Measurements from ENCODE around the gene USP17L29. TPM values are rescaled to one million over a fixed set of nuclear protein-coding genes. Genes with fewer than 3 reads are reported as not detected.
"Not testable (repeated sequence)": the region's sequence is repeated elsewhere in the genome, so short reads cannot be mapped to it uniquely, and the experiment has no call there.

Gene USP17L29
- total RNA-seq, 5 donors from 2014 or later (not counting 1 experiment from before 2014, with no cell fraction given): not detected

DNA sequence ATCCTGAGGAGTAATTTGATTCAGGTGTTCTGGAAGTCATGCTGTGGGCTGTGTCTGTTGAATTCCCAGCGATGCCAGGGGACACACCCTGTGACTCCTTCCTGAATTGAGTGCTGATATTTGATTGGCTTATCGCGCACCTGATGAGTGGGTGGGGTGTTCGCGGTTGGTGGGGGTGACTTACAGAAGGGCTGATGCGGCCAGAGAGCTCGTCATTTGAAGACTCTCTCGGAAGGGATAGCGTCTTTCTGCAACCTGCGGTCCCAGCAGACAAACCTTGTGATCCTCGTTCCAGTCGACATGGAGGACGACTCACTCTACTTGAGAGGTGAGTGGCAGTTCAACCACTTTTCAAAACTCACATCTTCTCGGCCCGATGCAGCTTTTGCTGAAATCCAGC, 9.6 kb upstream of the USP17L29 start, which contains the start of gene USP17L27:
USP17L27 (plus strand) TSS at position 301 of the 400 bp plus-strand sequence; CDS start at position 301, 0 bp downstream.
- H3K9me3 Mint-ChIP-seq; H3K4me3 Mint-ChIP-seq; H3K27me3 ChIP-seq (replicated peaks in 1 of 2; ENCODE audit: control insufficient read depth in 2 of 2, extremely low read depth in 1 of 2, insufficient read depth in 2 of 2, low read length in 1 of 2); H3K9me3 ChIP-seq; H3K36me3 Mint-ChIP-seq; H3K36me3 ChIP-seq (ENCODE audit: control insufficient read depth in 2 of 2, extremely low read depth in 1 of 2, insufficient read depth in 1 of 2, low read length in 1 of 2); H3K27ac Mint-ChIP-seq; H3K4me1 ChIP-seq (ENCODE audit: control insufficient read depth in 1 of 2, extremely low read depth in 1 of 2, insufficient read depth in 2 of 2, low read length in 2 of 2); DNase-seq; H3K4me1 Mint-ChIP-seq; POLR2A ChIA-PET; H3K27ac ChIP-seq (ENCODE audit: low read length); H3K4me3 ChIP-seq (ENCODE audit: control insufficient read depth in 1 of 2, extremely low read depth in 1 of 2, low read length in 1 of 2); CTCF ChIA-PET; ATAC-seq (replicated peaks in 1 of 4); H3K27me3 Mint-ChIP-seq: not testable (repeated sequence)
- no CpG with 5 or more reads among the region's 15 CpGs for WGBS (ENCODE audit: insufficient coverage)

DNA sequence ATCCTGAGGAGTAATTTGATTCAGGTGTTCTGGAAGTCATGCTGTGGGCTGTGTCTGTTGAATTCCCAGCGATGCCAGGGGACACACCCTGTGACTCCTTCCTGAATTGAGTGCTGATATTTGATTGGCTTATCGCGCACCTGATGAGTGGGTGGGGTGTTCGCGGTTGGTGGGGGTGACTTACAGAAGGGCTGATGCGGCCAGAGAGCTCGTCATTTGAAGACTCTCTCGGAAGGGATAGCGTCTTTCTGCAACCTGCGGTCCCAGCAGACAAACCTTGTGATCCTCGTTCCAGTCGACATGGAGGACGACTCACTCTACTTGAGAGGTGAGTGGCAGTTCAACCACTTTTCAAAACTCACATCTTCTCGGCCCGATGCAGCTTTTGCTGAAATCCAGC, 4.8 kb upstream of the USP17L29 start, which contains the start of gene USP17L28:
USP17L28 (plus strand) TSS at position 301 of the 400 bp plus-strand sequence; CDS start at position 301, 0 bp downstream.
- CTCF ChIA-PET; H3K36me3 Mint-ChIP-seq; H3K27me3 ChIP-seq (replicated peaks in 1 of 2; ENCODE audit: control insufficient read depth in 2 of 2, extremely low read depth in 1 of 2, insufficient read depth in 2 of 2, low read length in 1 of 2); H3K9me3 Mint-ChIP-seq; H3K36me3 ChIP-seq (ENCODE audit: control insufficient read depth in 2 of 2, extremely low read depth in 1 of 2, insufficient read depth in 1 of 2, low read length in 1 of 2); H3K4me3 Mint-ChIP-seq; H3K4me1 Mint-ChIP-seq; H3K27me3 Mint-ChIP-seq; POLR2A ChIA-PET; H3K4me1 ChIP-seq (ENCODE audit: control insufficient read depth in 1 of 2, extremely low read depth in 1 of 2, insufficient read depth in 2 of 2, low read length in 2 of 2); DNase-seq; H3K27ac ChIP-seq (ENCODE audit: low read length); H3K9me3 ChIP-seq; H3K27ac Mint-ChIP-seq; ATAC-seq (replicated peaks in 1 of 4); H3K4me3 ChIP-seq (ENCODE audit: control insufficient read depth in 1 of 2, extremely low read depth in 1 of 2, low read length in 1 of 2): not testable (repeated sequence)
- no CpG with 5 or more reads among the region's 15 CpGs for WGBS (ENCODE audit: insufficient coverage)

GRCh38 chr4:9350866-9351265, 2.6 kb upstream of the USP17L29 start:
- CTCF ChIA-PET; H3K9me3 ChIP-seq; H3K36me3 Mint-ChIP-seq; H3K27me3 Mint-ChIP-seq; ATAC-seq (replicated peaks in 1 of 4); H3K4me1 ChIP-seq (ENCODE audit: control insufficient read depth in 1 of 2, extremely low read depth in 1 of 2, insufficient read depth in 2 of 2, low read length in 2 of 2); H3K4me3 Mint-ChIP-seq; H3K27ac ChIP-seq (ENCODE audit: low read length); H3K4me1 Mint-ChIP-seq; H3K27ac Mint-ChIP-seq; H3K9me3 Mint-ChIP-seq; H3K27me3 ChIP-seq (replicated peaks in 1 of 2; ENCODE audit: control insufficient read depth in 2 of 2, extremely low read depth in 1 of 2, insufficient read depth in 2 of 2, low read length in 1 of 2); POLR2A ChIA-PET; H3K36me3 ChIP-seq (ENCODE audit: control insufficient read depth in 2 of 2, extremely low read depth in 1 of 2, insufficient read depth in 1 of 2, low read length in 1 of 2); H3K4me3 ChIP-seq (ENCODE audit: control insufficient read depth in 1 of 2, extremely low read depth in 1 of 2, low read length in 1 of 2): not testable (repeated sequence)
- peak in 4 of 35 experiments; percentile 0 to 14 (median 6) for DNase-seq
- WGBS (ENCODE audit: insufficient coverage): 96% methylated on average over 8 of the region's 18 CpGs

DNA sequence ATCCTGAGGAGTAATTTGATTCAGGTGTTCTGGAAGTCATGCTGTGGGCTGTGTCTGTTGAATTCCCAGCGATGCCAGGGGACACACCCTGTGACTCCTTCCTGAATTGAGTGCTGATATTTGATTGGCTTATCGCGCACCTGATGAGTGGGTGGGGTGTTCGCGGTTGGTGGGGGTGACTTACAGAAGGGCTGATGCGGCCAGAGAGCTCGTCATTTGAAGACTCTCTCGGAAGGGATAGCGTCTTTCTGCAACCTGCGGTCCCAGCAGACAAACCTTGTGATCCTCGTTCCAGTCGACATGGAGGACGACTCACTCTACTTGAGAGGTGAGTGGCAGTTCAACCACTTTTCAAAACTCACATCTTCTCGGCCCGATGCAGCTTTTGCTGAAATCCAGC, 9.4 kb downstream of the USP17L29 start, which contains the start of gene USP17L30:
USP17L30 (plus strand) TSS at position 301 of the 400 bp plus-strand sequence; CDS start at position 301, 0 bp downstream.
- H3K27me3 Mint-ChIP-seq; H3K9me3 ChIP-seq; H3K4me3 ChIP-seq (ENCODE audit: control insufficient read depth in 1 of 2, extremely low read depth in 1 of 2, low read length in 1 of 2); POLR2A ChIA-PET; DNase-seq; H3K36me3 ChIP-seq (ENCODE audit: control insufficient read depth in 2 of 2, extremely low read depth in 1 of 2, insufficient read depth in 1 of 2, low read length in 1 of 2); H3K4me1 Mint-ChIP-seq; ATAC-seq (replicated peaks in 1 of 4); H3K27me3 ChIP-seq (replicated peaks in 1 of 2; ENCODE audit: control insufficient read depth in 2 of 2, extremely low read depth in 1 of 2, insufficient read depth in 2 of 2, low read length in 1 of 2); H3K27ac ChIP-seq (ENCODE audit: low read length); CTCF ChIA-PET; H3K9me3 Mint-ChIP-seq; H3K27ac Mint-ChIP-seq; H3K36me3 Mint-ChIP-seq; H3K4me3 Mint-ChIP-seq; H3K4me1 ChIP-seq (ENCODE audit: control insufficient read depth in 1 of 2, extremely low read depth in 1 of 2, insufficient read depth in 2 of 2, low read length in 2 of 2): not testable (repeated sequence)
- WGBS (ENCODE audit: insufficient coverage): no CpG with 5 or more reads among the region's 15 CpGs

- H3K27ac Mint-ChIP-seq; H3K27me3 Mint-ChIP-seq; H3K27ac ChIP-seq (ENCODE audit: low read length); H3K4me1 Mint-ChIP-seq; H3K36me3 Mint-ChIP-seq; H3K9me3 Mint-ChIP-seq; H3K4me1 ChIP-seq (ENCODE audit: control insufficient read depth in 1 of 2, extremely low read depth in 1 of 2, insufficient read depth in 2 of 2, low read length in 2 of 2); CTCF ChIA-PET; H3K9me3 ChIP-seq; POLR2A ChIA-PET; H3K4me3 ChIP-seq (ENCODE audit: control insufficient read depth in 1 of 2, extremely low read depth in 1 of 2, low read length in 1 of 2); H3K36me3 ChIP-seq (ENCODE audit: control insufficient read depth in 2 of 2, extremely low read depth in 1 of 2, insufficient read depth in 1 of 2, low read length in 1 of 2); ATAC-seq (replicated peaks in 1 of 4); DNase-seq; H3K27me3 ChIP-seq (replicated peaks in 1 of 2; ENCODE audit: control insufficient read depth in 2 of 2, extremely low read depth in 1 of 2, insufficient read depth in 2 of 2, low read length in 1 of 2): not testable (repeated sequence)
- WGBS (ENCODE audit: insufficient coverage): no CpG with 5 or more reads among the region's 1 CpG
- peak overlapping the region in 1 of 3 donors; percentile 61 for H3K4me3 Mint-ChIP-seq
These were observed 26.4 kb downstream of the USP17L29 start for GRCh38 chr4:9379881-9380280.

DNA sequence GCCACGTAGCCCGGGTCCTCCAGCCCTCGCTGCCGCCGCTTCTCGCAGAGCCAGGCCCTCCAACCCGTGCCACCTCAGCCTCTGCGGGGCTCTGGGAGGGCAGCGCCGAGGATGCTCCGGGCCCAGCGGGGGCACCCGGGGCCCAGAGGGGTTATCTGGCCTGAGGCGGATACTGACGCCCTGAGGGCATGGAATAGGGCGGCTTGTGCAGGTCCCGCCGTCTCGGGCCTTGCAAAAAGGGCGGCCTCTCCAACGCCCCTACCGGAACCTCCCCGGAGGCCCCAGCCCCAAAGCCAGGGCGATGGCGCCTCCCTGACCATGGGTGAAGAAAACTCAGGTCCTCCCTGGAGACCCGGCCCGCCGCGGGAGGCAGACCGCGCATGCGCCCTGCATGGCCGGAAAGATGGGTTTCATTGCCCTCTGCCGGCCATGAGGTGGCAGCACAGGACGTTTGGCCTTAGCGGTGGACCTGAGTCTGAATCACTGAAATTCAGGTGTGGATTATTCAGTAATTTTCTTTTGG, 27.6 kb downstream of the USP17L29 start:
- CTCF ChIA-PET; H3K9me3 ChIP-seq; H3K4me1 Mint-ChIP-seq; H3K27ac Mint-ChIP-seq; H3K4me1 ChIP-seq (ENCODE audit: control insufficient read depth in 1 of 2, extremely low read depth in 1 of 2, insufficient read depth in 2 of 2, low read length in 2 of 2); POLR2A ChIA-PET; H3K9me3 Mint-ChIP-seq; H3K27me3 Mint-ChIP-seq; H3K27ac ChIP-seq (ENCODE audit: low read length); H3K27me3 ChIP-seq (replicated peaks in 1 of 2; ENCODE audit: control insufficient read depth in 2 of 2, extremely low read depth in 1 of 2, insufficient read depth in 2 of 2, low read length in 1 of 2); H3K36me3 ChIP-seq (ENCODE audit: control insufficient read depth in 2 of 2, extremely low read depth in 1 of 2, insufficient read depth in 1 of 2, low read length in 1 of 2); H3K36me3 Mint-ChIP-seq: not testable (repeated sequence)
- H3K4me3 Mint-ChIP-seq: peak overlapping the region; percentile 25 to 61 (median 61)
- 76% methylated on average over 9 of the region's 36 CpGs for WGBS (ENCODE audit: insufficient coverage)
- ATAC-seq (replicated peaks in 1 of 4) (peak in 1 of 4 experiments; percentile 42), DNase-seq (peak in 33 of 35 experiments; percentile 8 to 62 (median 31))
- H3K4me3 ChIP-seq (ENCODE audit: control insufficient read depth in 1 of 2, extremely low read depth in 1 of 2, low read length in 1 of 2): peak overlapping the region; percentile 38

DNA sequence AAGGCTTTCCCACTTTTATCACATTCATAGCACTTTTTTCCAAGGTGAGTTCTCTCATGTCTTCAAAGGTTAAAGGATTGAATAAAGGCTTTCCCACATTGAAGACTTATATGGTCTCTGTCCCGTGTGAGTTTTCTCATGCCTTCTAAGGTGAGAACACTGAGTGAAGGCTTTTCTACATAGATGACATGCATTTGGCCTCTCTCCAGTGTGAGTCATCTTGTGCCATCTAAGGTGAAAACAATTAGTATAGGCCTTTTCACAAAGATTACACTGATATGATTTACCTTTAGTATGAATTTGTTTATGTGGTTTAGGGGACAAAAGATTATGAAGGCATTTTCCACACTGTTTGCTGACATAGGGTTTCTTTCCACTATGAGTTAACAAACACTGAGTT, 30.7 kb downstream of the USP17L29 start:
- Mint-ChIP-seq H3K36me3 (no peaks in the 10 kb centered on the region), H3K27ac (no peak overlapping the region), H3K4me3 (no peak overlapping the region), H3K9me3 (no peaks in the 10 kb centered on the region), H3K4me1 (peaks cover 0 to 4% (median 0%) of the 10 kb centered on the region in 3 donors), H3K27me3 (no peaks in the 10 kb centered on the region)
- DNase-seq (no peak), ATAC-seq (replicated peaks in 1 of 4) (no peak)
- no peaks in the 10 kb centered on the region for H3K9me3 ChIP-seq
- ChIA-PET POLR2A (no interaction called here), CTCF (no interaction called here)
- H3K27me3 ChIP-seq (replicated peaks in 1 of 2; ENCODE audit: control insufficient read depth in 2 of 2, extremely low read depth in 1 of 2, insufficient read depth in 2 of 2, low read length in 1 of 2): no peaks in the 10 kb centered on the region
- no CpG with 5 or more reads among the region's 1 CpG for WGBS (ENCODE audit: insufficient coverage)
- H3K4me3 ChIP-seq (ENCODE audit: control insufficient read depth in 1 of 2, extremely low read depth in 1 of 2, low read length in 1 of 2): no peak overlapping the region
- peaks cover 0 to 4% of the 10 kb centered on the region in 2 experiments for H3K4me1 ChIP-seq (ENCODE audit: control insufficient read depth in 1 of 2, extremely low read depth in 1 of 2, insufficient read depth in 2 of 2, low read length in 2 of 2)
- H3K36me3 ChIP-seq (ENCODE audit: control insufficient read depth in 2 of 2, extremely low read depth in 1 of 2, insufficient read depth in 1 of 2, low read length in 1 of 2): no peaks in the 10 kb centered on the region
- no peak overlapping the region for H3K27ac ChIP-seq (ENCODE audit: low read length)
